HG02885 (cell line): ENCODE data around the gene ZNRF3.
"Not testable (repeated sequence)": the region's sequence is repeated elsewhere in the genome, so short reads cannot be mapped to it uniquely, and the experiment has no call there.

ENCODE experiments used
- ATAC-seq: cut with Tn5 transposase; IDR thresholded peaks from one replicate; pipeline ENCODE4 v1.9.1; 2021; ENCODE audit warnings: mild to moderate bottlenecking; ENCODE audit not compliant: unreplicated experiment, poor library complexity

ZNRF3 gene

GRCh38 chr22:28883917-28884746 is 760 bp downstream of the ZNRF3 start:
- ATAC-seq = peak; percentile 30

- no peak for ATAC-seq
Observed at GRCh38 chr22:28884747-28885350, 1.5 kb downstream of the ZNRF3 start.

- ATAC-seq = no peak
Observed at GRCh38 chr22:28885939-28886338, 2.6 kb downstream of the ZNRF3 start.

- not testable (repeated sequence) for ATAC-seq
Observed at GRCh38 chr22:28886679-28887078, 3.3 kb downstream of the ZNRF3 start.

GRCh38 chr22:28887725-28888459 is 4.5 kb downstream of the ZNRF3 start:
- no peak for ATAC-seq

- ATAC-seq = no peak
Observed at GRCh38 chr22:28889478-28890024, 6.2 kb downstream of the ZNRF3 start.

- ATAC-seq = no peak
Observed at GRCh38 chr22:28891156-28891733, 7.9 kb downstream of the ZNRF3 start.

- ATAC-seq = no peak
Observed at GRCh38 chr22:28892175-28892731, 8.9 kb downstream of the ZNRF3 start.

- ATAC-seq = no peak
Observed at GRCh38 chr22:28893810-28894209, 10.4 kb downstream of the ZNRF3 start.

- ATAC-seq = no peak
Observed at GRCh38 chr22:28894334-28894733, 11.0 kb downstream of the ZNRF3 start.

- no peak for ATAC-seq
Observed at GRCh38 chr22:28894807-28895206, 11.4 kb downstream of the ZNRF3 start.

- no peak for ATAC-seq
Observed at GRCh38 chr22:28896611-28897010, 13.2 kb downstream of the ZNRF3 start.

- no peak for ATAC-seq
Observed at GRCh38 chr22:28898233-28898629, 14.9 kb downstream of the ZNRF3 start.

- ATAC-seq = no peak
Observed at GRCh38 chr22:28899199-28899853, 16.0 kb downstream of the ZNRF3 start.

- ATAC-seq = no peak
Observed at GRCh38 chr22:28900379-28900925, 17.1 kb downstream of the ZNRF3 start.

- ATAC-seq = no peak
Observed at GRCh38 chr22:28902490-28902889, 19.1 kb downstream of the ZNRF3 start.

GRCh38 chr22:28903080-28903479 is 19.7 kb downstream of the ZNRF3 start:
- no peak for ATAC-seq

- no peak for ATAC-seq
Observed at GRCh38 chr22:28903729-28904128, 20.4 kb downstream of the ZNRF3 start.

- ATAC-seq = no peak
Observed at GRCh38 chr22:28904211-28904896, 21.0 kb downstream of the ZNRF3 start.
